Chondrocyte (in vitro differentiated cells): ENCODE measurements around the gene POT1. TPM values are rescaled to one million over a fixed set of nuclear protein-coding genes. Genes with fewer than 3 reads are reported as not detected.
"Not testable (repeated sequence)": the region's sequence is repeated elsewhere in the genome, so short reads cannot be mapped to it uniquely, and the experiment has no call there.

Experiments
- DNase-seq: peaks from one replicate; pipeline ENCODE4 v3.0.0; 2021; ENCODE audit warnings: mixed read lengths, low spot score
- H3K27ac Mint-ChIP-seq: one replicate; pipeline ENCODE4 v1.8.0; 2021; ENCODE audit warnings: mild to moderate bottlenecking, moderate library complexity, mixed read lengths; ENCODE audit not compliant: unreplicated experiment
- H3K27me3 Mint-ChIP-seq: 2 replicates; pipeline ENCODE4 v1.8.0; 2021; ENCODE audit warnings: low read depth, mixed read lengths
- H3K36me3 Mint-ChIP-seq: 2 replicates; pipeline ENCODE4 v1.8.0; 2021; ENCODE audit warnings: low read depth, mixed read lengths
- H3K4me1 Mint-ChIP-seq: 2 replicates; pipeline ENCODE4 v1.8.0; 2021; ENCODE audit warnings: low read depth, mild to moderate bottlenecking, mixed read lengths
- H3K4me3 Mint-ChIP-seq: one replicate; pipeline ENCODE4 v1.8.0; 2021; ENCODE audit warnings: mild to moderate bottlenecking, moderate library complexity, mixed read lengths; ENCODE audit not compliant: unreplicated experiment
- H3K9me3 Mint-ChIP-seq: 2 replicates; pipeline ENCODE4 v1.8.0; 2021; ENCODE audit warnings: low read depth, mixed read lengths
- CTCF ChIP-seq: fragments of 200-600 bp; sonication (generic); IDR thresholded peaks from 2 replicates; pipeline ENCODE4 v1.5.0; 2021; ENCODE audit warnings: antibody characterized with exemption, mild to moderate bottlenecking, moderate library complexity
- long read RNA-seq: library from polyadenylated mRNA; stranded (forward); transcript quantifications from one replicate; pipeline ENCODE4 v2.0.0, GENCODE V29; 2021
- total RNA-seq: library from RNA; stranded (reverse); gene quantifications from 3 replicates; pipeline ENCODE4 v1.2.1, GENCODE V29; 2021

The POT1 gene
- total RNA-seq, result 12.9 to 26.0 TPM (median 14.2 TPM) in 3 replicates
- long read RNA-seq, full-length matches to known transcripts, result 5 of 11 reads
- long read RNA-seq, partial matches to known transcripts, result 1 of 11 reads
- long read RNA-seq, other reads (novel, unspliced or antisense), result 5 of 11 reads

GRCh38 chr7:124929467-124930172 lies at the start of gene POT1:
POT1 (minus strand) TSS chr7:124929825; CDS start chr7:124897173, 32,652 bp downstream.
- no peak for TF ChIP-seq CTCF
- no peaks in the 10 kb centered on the region for H3K9me3 Mint-ChIP-seq

GRCh38 chr7:124975131-124975530 lies 45.5 kb upstream of the POT1 start:
- not testable (repeated sequence) for H3K9me3 Mint-ChIP-seq, H3K27ac Mint-ChIP-seq, H3K36me3 Mint-ChIP-seq, DNase-seq, H3K27me3 Mint-ChIP-seq, H3K4me3 Mint-ChIP-seq, H3K4me1 Mint-ChIP-seq

More at GRCh38 chr7:124929467-124930172, at the start of gene POT1:
- H3K4me3 Mint-ChIP-seq, result peak within 1 kb of the TSS; percentile 97
- no peaks in the 10 kb centered on the region for H3K27me3 Mint-ChIP-seq
- H3K36me3 Mint-ChIP-seq, result peaks cover 2% of the 10 kb centered on the region
- peaks cover 33% of the 10 kb centered on the region for H3K4me1 Mint-ChIP-seq
- H3K27ac Mint-ChIP-seq, result peak within 1 kb of the TSS; percentile 97
- DNase-seq, result peak; percentile 99

GRCh38 chr7:124965553-124965952 lies 35.9 kb upstream of the POT1 start:
- H3K27me3 Mint-ChIP-seq, result peaks cover 4% of the 10 kb centered on the region
- H3K36me3 Mint-ChIP-seq, result no peaks in the 10 kb centered on the region
- TF ChIP-seq CTCF, result no peak
- no peak overlapping the region for H3K27ac Mint-ChIP-seq
- no peak for DNase-seq
- no peak overlapping the region for H3K4me3 Mint-ChIP-seq
- no peaks in the 10 kb centered on the region for H3K9me3 Mint-ChIP-seq
- H3K4me1 Mint-ChIP-seq, result no peaks in the 10 kb centered on the region

- Mint-ChIP-seq H3K36me3 (no peaks in the 10 kb centered on the region), H3K27me3 (no peaks in the 10 kb centered on the region), H3K4me1 (no peaks in the 10 kb centered on the region), H3K9me3 (peaks cover 7% of the 10 kb centered on the region), H3K27ac (no peak overlapping the region), H3K4me3 (no peak overlapping the region)
- no peak for DNase-seq
- TF ChIP-seq CTCF, result no peak
Observed at GRCh38 chr7:124959676-124960075, 30.1 kb upstream of the POT1 start.

GRCh38 chr7:124957952-124958351 lies 28.3 kb upstream of the POT1 start:
- not testable (repeated sequence) for H3K9me3 Mint-ChIP-seq, H3K4me3 Mint-ChIP-seq, DNase-seq, H3K36me3 Mint-ChIP-seq, H3K4me1 Mint-ChIP-seq, H3K27me3 Mint-ChIP-seq, H3K27ac Mint-ChIP-seq

- Mint-ChIP-seq H3K4me1 (no peaks in the 10 kb centered on the region), H3K9me3 (peaks cover 7% of the 10 kb centered on the region), H3K4me3 (no peak overlapping the region), H3K36me3 (no peaks in the 10 kb centered on the region), H3K27ac (no peak overlapping the region), H3K27me3 (no peaks in the 10 kb centered on the region)
- TF ChIP-seq CTCF, result no peak
- no peak for DNase-seq
Observed at GRCh38 chr7:124956160-124956559, 26.5 kb upstream of the POT1 start.
